IMR-90 (cell line): ENCODE measurements around the gene KCNJ16.

Experiments used
- CEBPB ChIP-seq: IDR thresholded peaks from 2 replicates; pipeline ENCODE4 v1.6.1; 2012; ENCODE audit warnings: low read depth, low read length, improper control_type of control experiment
- CHD1 ChIP-seq: IDR thresholded peaks from 2 replicates; pipeline ENCODE4 v1.6.1; 2012; ENCODE audit warnings: low read depth, low read length, improper control_type of control experiment
- CTCF ChIP-seq: conservative IDR thresholded peaks from 2 replicates; pipeline ENCODE4 v1.5.1; 2012; ENCODE audit warnings: mild to moderate bottlenecking, low read depth, low read length, improper control_type of control experiment
- ELK1 ChIP-seq: fragments of 150-350 bp; IDR thresholded peaks from 2 replicates; pipeline ENCODE4 v1.6.1; 2016; ENCODE audit warnings: low read depth, mild to moderate bottlenecking, low read length, moderate library complexity, borderline replicate concordance
- FOS ChIP-seq: fragments of 150-350 bp; IDR thresholded peaks from 2 replicates; pipeline ENCODE4 v1.6.1; 2016; ENCODE audit warnings: low read depth, low read length
- MAFK ChIP-seq: IDR thresholded peaks from 2 replicates; pipeline ENCODE4 v1.6.1; 2012; ENCODE audit warnings: low read depth, low read length, improper control_type of control experiment
- MAZ ChIP-seq: IDR thresholded peaks from 2 replicates; pipeline ENCODE4 v1.6.1; 2012; ENCODE audit warnings: low read depth, mild to moderate bottlenecking, low read length, improper control_type of control experiment, moderate library complexity, borderline replicate concordance
- MXI1 ChIP-seq: IDR thresholded peaks from 2 replicates; pipeline ENCODE4 v1.6.1; 2012; ENCODE audit warnings: low read depth, mild to moderate bottlenecking, low read length, moderate library complexity, borderline replicate concordance
- NFE2L2 ChIP-seq: fragments of 150-350 bp; IDR thresholded peaks from 2 replicates; pipeline ENCODE4 v1.6.1; 2016; ENCODE audit warnings: low read depth, mild to moderate bottlenecking, low read length
- POLR2A ChIP-seq: IDR thresholded peaks from 2 replicates; pipeline ENCODE4 v1.6.1; 2012; ENCODE audit warnings: mild to moderate bottlenecking, low read depth, low read length
- RAD21 ChIP-seq: IDR thresholded peaks from 2 replicates; pipeline ENCODE4 v1.6.1; 2012; ENCODE audit warnings: low read length, improper control_type of control experiment
- RCOR1 ChIP-seq: IDR thresholded peaks from 2 replicates; pipeline ENCODE4 v1.6.1; 2012; ENCODE audit warnings: mild to moderate bottlenecking, low read length, improper control_type of control experiment; ENCODE audit not compliant: insufficient replicate concordance
- RFX5 ChIP-seq: IDR thresholded peaks from 2 replicates; pipeline ENCODE4 v1.8.0; 2012; ENCODE audit warnings: low read depth, mild to moderate bottlenecking, low read length, moderate library complexity
- SMC3 ChIP-seq: fragments of 150-350 bp; IDR thresholded peaks from 2 replicates; pipeline ENCODE4 v1.6.1; 2016; ENCODE audit warnings: low read depth, mild to moderate bottlenecking, antibody characterized with exemption, low read length, moderate library complexity

- TF ChIP-seq CTCF = no peak
- no peak for TF ChIP-seq RFX5
- TF ChIP-seq CEBPB = no peak
- no peak for TF ChIP-seq POLR2A
- no peak for TF ChIP-seq MAZ
- no peak for TF ChIP-seq NFE2L2
- no peak for TF ChIP-seq RAD21
- no peak for TF ChIP-seq FOS
- TF ChIP-seq CHD1 = no peak
- TF ChIP-seq ELK1 = no peak
- no peak for TF ChIP-seq RCOR1
- no peak for TF ChIP-seq MAFK
- TF ChIP-seq MXI1 = no peak
- no peak for TF ChIP-seq SMC3
Observed at GRCh38 chr17:70153210-70153609, 78.2 kb downstream of the KCNJ16 start.
